ENCODE measurements around the gene TTLL12. TPM values are rescaled to one million over a fixed set of nuclear protein-coding genes. Genes with fewer than 3 reads are reported as not detected.

The TTLL12 gene
- total RNA-seq, 1 donor from 2014 or later = 10.6 TPM

- no peaks in the 10 kb centered on the region for H3K4me1 ChIP-seq
- no peak for DNase-seq (ENCODE audit: low spot score in 2 of 2)
- intact Hi-C loops (cut with DNase I) = no loop called here
- no peak overlapping the region for H3K27ac ChIP-seq
- H3K9me3 ChIP-seq = no peaks in the 10 kb centered on the region
- H3K36me3 ChIP-seq = no peaks in the 10 kb centered on the region
- no peaks in the 10 kb centered on the region for H3K27me3 ChIP-seq
- TF ChIP-seq CTCF (IDR thresholded peaks at IDR 0.05) = no peak
- no peak overlapping the region for H3K4me3 ChIP-seq
Observed at GRCh38 chr22:43201486-43202219, 14.7 kb upstream of the TTLL12 start.

DNA sequence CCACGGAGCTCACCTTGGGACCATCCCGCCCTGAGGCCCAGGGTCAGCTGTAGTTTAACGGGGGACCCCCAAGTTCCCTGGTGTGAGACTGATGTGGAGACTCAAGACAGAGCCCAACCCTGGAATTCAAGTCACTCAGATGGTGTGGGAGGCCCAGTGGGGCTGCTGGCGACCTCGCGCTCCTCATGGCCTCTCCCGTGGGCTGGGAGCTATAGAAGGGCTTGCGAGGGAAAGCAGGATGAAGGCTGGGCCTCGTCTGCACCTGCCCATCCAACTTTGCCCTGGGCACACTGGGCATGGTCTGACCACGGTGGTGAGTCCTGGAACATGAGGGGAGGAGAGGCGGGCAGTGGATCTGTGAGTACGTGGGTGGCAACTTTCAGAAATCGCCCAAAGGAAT is 13.6 kb upstream of the TTLL12 start:
- TF ChIP-seq CTCF (IDR thresholded peaks at IDR 0.05) = no peak
- intact Hi-C loops (cut with DNase I) = no loop called here
- Histone ChIP-seq H3K27ac (no peak overlapping the region), H3K9me3 (no peaks in the 10 kb centered on the region), H3K27me3 (no peaks in the 10 kb centered on the region), H3K4me1 (no peaks in the 10 kb centered on the region), H3K36me3 (no peaks in the 10 kb centered on the region), H3K4me3 (no peak overlapping the region)
- no peak for DNase-seq (ENCODE audit: low spot score in 2 of 2)

DNA sequence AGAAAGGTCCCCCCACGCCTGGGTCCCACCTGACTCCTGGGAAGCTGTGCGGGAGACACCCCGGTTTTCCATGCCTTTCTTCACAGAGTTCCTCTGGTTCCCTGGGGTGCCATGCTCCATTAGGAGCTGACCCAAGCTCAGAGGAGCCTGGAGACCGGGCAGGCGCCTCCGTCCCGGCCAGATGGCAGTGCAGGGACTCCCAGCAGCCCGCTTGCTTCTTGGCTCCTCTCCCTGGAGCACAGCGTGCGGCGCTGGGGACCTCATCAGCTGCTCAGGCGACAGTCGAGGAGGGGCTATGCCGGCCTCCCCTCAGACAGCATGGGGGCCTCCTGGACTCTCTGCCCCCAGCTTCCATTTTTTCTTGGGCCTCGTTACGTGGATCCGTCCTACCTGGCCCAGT is 13.1 kb upstream of the TTLL12 start:
- no peak for TF ChIP-seq CTCF (IDR thresholded peaks at IDR 0.05)

DNA sequence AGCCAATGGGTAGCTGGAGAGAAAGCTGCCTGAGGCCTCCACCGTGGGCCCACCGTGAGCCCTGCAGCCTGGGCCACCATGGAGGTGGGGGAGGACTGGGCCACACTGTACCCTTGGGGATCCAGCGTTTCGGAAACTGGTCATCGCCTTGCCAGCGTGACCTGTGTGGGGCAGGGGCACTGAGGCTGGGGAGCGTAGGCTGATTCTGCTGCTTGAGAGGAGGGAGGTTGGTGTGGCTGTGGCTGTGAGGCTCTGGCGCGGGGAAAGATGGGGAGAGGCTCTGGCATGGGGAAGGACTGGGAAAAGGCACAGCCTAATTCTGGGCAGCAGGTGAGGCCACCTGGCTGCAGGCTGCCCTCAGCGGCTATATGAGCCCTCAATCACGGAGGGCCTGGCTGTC is 12.6 kb upstream of the TTLL12 start:
- Histone ChIP-seq H3K36me3 (no peaks in the 10 kb centered on the region), H3K4me3 (no peak overlapping the region), H3K4me1 (no peaks in the 10 kb centered on the region), H3K27ac (no peak overlapping the region), H3K9me3 (no peaks in the 10 kb centered on the region), H3K27me3 (no peaks in the 10 kb centered on the region)
- intact Hi-C loops (cut with DNase I) = no loop called here
- TF ChIP-seq CTCF (IDR thresholded peaks at IDR 0.05) = no peak
- DNase-seq (ENCODE audit: low spot score in 2 of 2) = no peak

More for the DNA sequence above, 13.1 kb upstream of the TTLL12 start:
- H3K27ac ChIP-seq = no peak overlapping the region
- H3K9me3 ChIP-seq = no peaks in the 10 kb centered on the region
- intact Hi-C loops (cut with DNase I) = no loop called here
- H3K4me3 ChIP-seq = no peak overlapping the region
- no peaks in the 10 kb centered on the region for H3K4me1 ChIP-seq
- no peaks in the 10 kb centered on the region for H3K36me3 ChIP-seq
- DNase-seq (ENCODE audit: low spot score in 2 of 2) = no peak
- H3K27me3 ChIP-seq = no peaks in the 10 kb centered on the region

- Histone ChIP-seq H3K4me1 (no peaks in the 10 kb centered on the region), H3K27me3 (no peaks in the 10 kb centered on the region), H3K4me3 (no peak overlapping the region), H3K36me3 (no peaks in the 10 kb centered on the region), H3K27ac (no peak overlapping the region), H3K9me3 (no peaks in the 10 kb centered on the region)
- intact Hi-C loops (cut with DNase I) = no loop called here
- DNase-seq (ENCODE audit: low spot score in 2 of 2) = no peak
- no peak for TF ChIP-seq CTCF (IDR thresholded peaks at IDR 0.05)
Observed at GRCh38 chr22:43198936-43199335, 12.0 kb upstream of the TTLL12 start.

DNA sequence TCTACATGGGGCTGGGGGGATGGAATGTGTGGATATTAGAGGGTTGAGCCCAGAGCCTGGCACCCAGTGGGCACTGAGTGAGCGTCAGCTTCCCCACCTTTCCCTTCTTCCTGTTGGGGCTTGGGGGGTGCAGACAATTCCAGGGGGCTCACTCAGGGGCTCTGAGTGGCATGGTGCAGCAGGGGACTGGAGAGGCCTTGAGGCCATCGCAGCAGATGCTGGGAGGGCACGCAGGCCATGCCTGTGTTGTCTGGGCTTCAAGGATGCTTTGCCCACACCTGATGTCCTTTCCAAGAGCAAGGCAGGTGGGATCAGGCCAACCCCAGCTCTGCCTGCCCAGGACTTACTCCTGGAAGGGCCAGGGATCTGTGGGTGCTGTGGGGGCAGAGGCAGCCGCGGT is 11.2 kb upstream of the TTLL12 start:
- no peaks in the 10 kb centered on the region for H3K36me3 ChIP-seq

More for the DNA sequence above, 11.2 kb upstream of the TTLL12 start:
- H3K27me3 ChIP-seq = no peaks in the 10 kb centered on the region
- TF ChIP-seq CTCF (IDR thresholded peaks at IDR 0.05) = no peak
- no peak overlapping the region for H3K4me3 ChIP-seq
- no peak for DNase-seq (ENCODE audit: low spot score in 2 of 2)
- H3K4me1 ChIP-seq = no peaks in the 10 kb centered on the region
- no peaks in the 10 kb centered on the region for H3K9me3 ChIP-seq
- no peak overlapping the region for H3K27ac ChIP-seq
- intact Hi-C loops (cut with DNase I) = no loop called here
